Heart left ventricle (tissue), 16 donors: ENCODE data around the gene CRP. TPM values are rescaled to one million over a fixed set of nuclear protein-coding genes. Genes with fewer than 3 reads are reported as not detected.

ENCODE experiments used
- ATAC-seq, 4 donors: fragments of 200-7000 bp; cut with Tn5 transposase; one replicate each; pipeline ENCODE4 v1.9.1; 2020 to 2022; ENCODE audit warnings: moderate library complexity in 4 of 4, mild to moderate bottlenecking in 3 of 4, moderate number of reproducible peaks in 1 of 4
- DNase-seq, 5 donors: peaks; one replicate each; pipeline ENCODE4 v3.0.0-alpha.2; 2020
- H3K27ac ChIP-seq, 12 donors: fragments of 200-600 bp; sonication (generic) in 4 of 12; one replicate each; pipeline versions ENCODE4 v1.5.0 to v1.8.0; 2016 to 2022; ENCODE audit warnings: mild to moderate bottlenecking in 2 of 12
- H3K27me3 ChIP-seq, 9 donors: fragments of 200-600 bp; sonication (generic) in 2 of 9; one replicate each; pipeline versions ENCODE4 v1.5.1 to v1.8.0; 2016 to 2022; ENCODE audit warnings: mild to moderate bottlenecking in 3 of 9
- H3K36me3 ChIP-seq, 9 donors: fragments of 200-600 bp; sonication (generic) in 2 of 9; one replicate each; pipeline versions ENCODE4 v1.5.0 to v1.8.0; 2018 to 2022; ENCODE audit warnings: mild to moderate bottlenecking in 2 of 9
- H3K4me1 ChIP-seq, 12 donors: fragments of 200-600 bp; sonication (generic) in 4 of 12; one replicate each; pipeline versions ENCODE4 v1.5.0 to v1.8.0; 2016 to 2022; ENCODE audit warnings: mild to moderate bottlenecking in 3 of 12
- H3K4me3 ChIP-seq, 12 donors: fragments of 200-600 bp; sonication (generic) in 4 of 12; one replicate each; pipeline versions ENCODE4 v1.5.0 to v1.8.0; 2017 to 2022; ENCODE audit warnings: mild to moderate bottlenecking in 9 of 12, moderate library complexity in 4 of 12
- H3K9me3 ChIP-seq, 12 donors: fragments of 200-600 bp; sonication (generic) in 4 of 12; one replicate each; pipeline versions ENCODE4 v1.5.0 to v1.8.0; 2016 to 2022; ENCODE audit warnings: mild to moderate bottlenecking in 1 of 12
- CTCF ChIP-seq, 12 donors: fragments of 200-600 bp; sonication (generic) in 4 of 12; IDR thresholded peaks; one replicate each; pipeline versions ENCODE4 v1.5.0 to v1.8.0; 2018 to 2022; ENCODE audit warnings: antibody characterized with exemption in 12 of 12, mild to moderate bottlenecking in 5 of 12
- POLR2A ChIP-seq, 2 donors: fragments of 450-650 bp; IDR thresholded peaks; one replicate each; pipeline ENCODE4 v1.6.1; 2017; ENCODE audit warnings: antibody characterized with exemption in 2 of 2, mild to moderate bottlenecking in 2 of 2, moderate library complexity in 2 of 2
- WGBS, 4 donors: extraction: QIAGEN DNeasy Blood & Tissue Kit in 2 of 4; methylation state at CpG; one replicate each; pipeline versions ENCODE4 v1.1.5 to v1.1.7; 2013 to 2018; 5-methylcytosine and 5-hydroxymethylcytosine counted together
- intact Hi-C, 10 donors: fragments of 100-400 bp; cut with DNase I; formaldehyde crosslinking; loops; one replicate each; pipeline versions ENCODE4 v1.11.1 to v1.14.2; 2022
- polyA plus RNA-seq, 2 donors: library from polyadenylated mRNA; stranded (reverse); fragments of 200-250 nt; gene quantifications; one replicate each; pipeline ENCODE4 v1.2.3, GENCODE V29; 2013
- total RNA-seq, 9 donors: library from RNA; depleted of rRNA in 2 of 9; stranded (reverse); fragments of >200 nt in 2 of 9; fragmentation: NEBNext Ultra II Directional in 3 of 9; extraction: Animal tissue kit (Norgen Biotek cat#: 25700) in 3 of 9; gene quantifications; one replicate each; pipeline versions ENCODE4 v1.1.0 to v1.2.4, GENCODE V29; 2016 to 2023
- donor health status: ischemic (EF 13 %, LVEDD 7.1; RV severe dilation, severe dysfunction).
- donor health status: healthy with polysubstance abuse.
- donor health status: DM: no; HTN: yes; CAD: no.
- donor health status: DM: no; HTN: no; CAD: no.
- donor health status: ischemic (EF 25% LVEDD 6.9; RV normal size, moderate dysfunction).
- donor health status: ischemic (EF 25% LVEDD 5.7; RV mildly dilated, moderate dysfunction).
- donor health status: healthy.
- donor health status: DM: yes; HTN: yes; CAD: no.
- donor health status: ischemic (EF 35%, LVEDD 5.7; RV mildly dilated, moderate dysfunction).
- donor health status: nonischemic (EF 11% LVEDD 7.7; RV severe dilation, severe dysfunction).
- donor health status: DM: yes; HTN: yes; CAD: no.
- donor health status: PGD.
- donor health status: ischemic (EF 29% LVEDD 5.4; RV normal size, mild dysfunction).
- donor health status: nonischemic (EF 23%, LVEDD 6.1; RV moderate dilation, normal function).

Gene CRP
- total and polyA plus RNA-seq, 11 donors = 0.12 to 0.35 (median 0.32) TPM; not detected in 7

GRCh38 chr1:159707472-159708260 is 6.7 kb downstream of the CRP start:
- Histone ChIP-seq H3K4me3 (no peak overlapping the region), H3K27ac (no peak overlapping the region), H3K9me3 (no peaks in the 10 kb centered on the region), H3K4me1 (no peaks in the 10 kb centered on the region), H3K27me3 (no peaks in the 10 kb centered on the region), H3K36me3 (no peaks in the 10 kb centered on the region)
- ATAC-seq (no peak), DNase-seq (no peak)
- TF ChIP-seq CTCF (IDR thresholded peaks at IDR 0.05) (no peak), POLR2A (IDR thresholded peaks at IDR 0.05) (no peak)
- 66 to 73% (median 70%) methylated on average over 6 of the region's 6 CpGs for WGBS, 4 donors
- intact Hi-C loops = no loop called here

- TF ChIP-seq CTCF (IDR thresholded peaks at IDR 0.05) (no peak), POLR2A (IDR thresholded peaks at IDR 0.05) (no peak)
- Histone ChIP-seq H3K4me3 (no peak overlapping the region), H3K27me3 (peaks cover 0 to 5% (median 0%) of the 10 kb centered on the region in 9 donors), H3K9me3 (no peaks in the 10 kb centered on the region), H3K27ac (no peak overlapping the region), H3K4me1 (no peaks in the 10 kb centered on the region), H3K36me3 (no peaks in the 10 kb centered on the region)
- intact Hi-C loops = no loop called here
- WGBS, 4 donors = 48 to 72% (median 57%) methylated on average over 3 of the region's 3 CpGs
- DNase-seq (no peak), ATAC-seq (no peak)
These were observed 8.5 kb downstream of the CRP start for GRCh38 chr1:159705904-159706256.

GRCh38 chr1:159705251-159705903 is 9.0 kb downstream of the CRP start:
- no peaks in the 10 kb centered on the region for H3K4me1 ChIP-seq
- no peaks in the 10 kb centered on the region for H3K9me3 ChIP-seq
- H3K27me3 ChIP-seq = peaks cover 0 to 5% (median 0%) of the 10 kb centered on the region in 9 donors
- no peak overlapping the region for H3K27ac ChIP-seq
- intact Hi-C loops = no loop called here
- no peak for TF ChIP-seq CTCF (IDR thresholded peaks at IDR 0.05)
- no peak for TF ChIP-seq POLR2A (IDR thresholded peaks at IDR 0.05)
- DNase-seq (no peak), ATAC-seq (no peak)
- WGBS, 4 donors = 76 to 87% (median 84%) methylated on average over 7 of the region's 7 CpGs
- no peaks in the 10 kb centered on the region for H3K36me3 ChIP-seq
- no peak overlapping the region for H3K4me3 ChIP-seq

- 62 to 68% (median 68%) methylated on average over 1 of the region's 1 CpG for WGBS, 4 donors
- TF ChIP-seq CTCF (IDR thresholded peaks at IDR 0.05) (no peak), POLR2A (IDR thresholded peaks at IDR 0.05) (no peak)
- Histone ChIP-seq H3K4me1 (no peaks in the 10 kb centered on the region), H3K27me3 (peaks cover 0 to 5% (median 0%) of the 10 kb centered on the region in 9 donors), H3K4me3 (no peak overlapping the region), H3K9me3 (no peaks in the 10 kb centered on the region), H3K27ac (no peak overlapping the region), H3K36me3 (no peaks in the 10 kb centered on the region)
- no peak for ATAC-seq
- DNase-seq = no peak
- intact Hi-C loops = no loop called here
These were observed 9.9 kb downstream of the CRP start for GRCh38 chr1:159704481-159704880.
